Loucy (cell line): ENCODE data around the gene SLC12A5.

Experiments
- EZH2phosphoT487 ChIP-seq: fragments of 200-600 bp; IDR thresholded peaks from 2 replicates; pipeline ENCODE4 v1.6.1; 2018; ENCODE audit warnings: antibody characterized with exemption, mild to moderate bottlenecking, moderate library complexity, borderline replicate concordance
- TF ChIP-seq, protein P1 (sequence below): fragments of 200-600 bp; sonication (generic); conservative IDR thresholded peaks from 2 replicates; pipeline ENCODE4 v1.5.1; 2014; ENCODE audit warnings: mild to moderate bottlenecking, antibody characterized with exemption, low read length

DNA sequence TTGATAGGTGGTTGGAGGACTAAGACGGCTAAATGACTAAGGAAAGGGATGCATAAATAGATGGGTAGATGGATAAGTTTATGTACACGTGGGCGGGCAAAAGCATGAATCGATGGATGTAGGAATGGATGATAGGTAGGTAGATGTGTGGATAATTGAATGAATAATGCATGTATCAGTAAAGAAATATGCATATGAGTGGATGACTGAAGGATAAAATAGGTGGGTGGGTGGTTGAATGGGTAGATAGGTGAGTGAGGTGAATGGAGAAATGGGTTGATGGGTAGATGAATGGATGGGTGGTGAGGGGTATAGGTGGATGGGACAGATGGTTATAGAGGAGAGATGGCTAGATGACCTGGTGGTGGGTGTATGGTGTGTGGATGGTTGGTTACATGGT, 20.2 kb downstream of the SLC12A5 start:
- TF ChIP-seq, protein P1, sequence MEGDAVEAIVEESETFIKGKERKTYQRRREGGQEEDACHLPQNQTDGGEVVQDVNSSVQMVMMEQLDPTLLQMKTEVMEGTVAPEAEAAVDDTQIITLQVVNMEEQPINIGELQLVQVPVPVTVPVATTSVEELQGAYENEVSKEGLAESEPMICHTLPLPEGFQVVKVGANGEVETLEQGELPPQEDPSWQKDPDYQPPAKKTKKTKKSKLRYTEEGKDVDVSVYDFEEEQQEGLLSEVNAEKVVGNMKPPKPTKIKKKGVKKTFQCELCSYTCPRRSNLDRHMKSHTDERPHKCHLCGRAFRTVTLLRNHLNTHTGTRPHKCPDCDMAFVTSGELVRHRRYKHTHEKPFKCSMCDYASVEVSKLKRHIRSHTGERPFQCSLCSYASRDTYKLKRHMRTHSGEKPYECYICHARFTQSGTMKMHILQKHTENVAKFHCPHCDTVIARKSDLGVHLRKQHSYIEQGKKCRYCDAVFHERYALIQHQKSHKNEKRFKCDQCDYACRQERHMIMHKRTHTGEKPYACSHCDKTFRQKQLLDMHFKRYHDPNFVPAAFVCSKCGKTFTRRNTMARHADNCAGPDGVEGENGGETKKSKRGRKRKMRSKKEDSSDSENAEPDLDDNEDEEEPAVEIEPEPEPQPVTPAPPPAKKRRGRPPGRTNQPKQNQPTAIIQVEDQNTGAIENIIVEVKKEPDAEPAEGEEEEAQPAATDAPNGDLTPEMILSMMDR, result no peak
- no peak for TF ChIP-seq EZH2phosphoT487
